ENCODE results near the gene KIF18B. TPM values are rescaled to one million over a fixed set of nuclear protein-coding genes. Genes with fewer than 3 reads are reported as not detected.
A peak's percentile ranks its signal among the peaks of the same experiment; 100 is the strongest.

The KIF18B gene
- polyA plus RNA-seq, 1 experiment = 2.4 TPM

DNA sequence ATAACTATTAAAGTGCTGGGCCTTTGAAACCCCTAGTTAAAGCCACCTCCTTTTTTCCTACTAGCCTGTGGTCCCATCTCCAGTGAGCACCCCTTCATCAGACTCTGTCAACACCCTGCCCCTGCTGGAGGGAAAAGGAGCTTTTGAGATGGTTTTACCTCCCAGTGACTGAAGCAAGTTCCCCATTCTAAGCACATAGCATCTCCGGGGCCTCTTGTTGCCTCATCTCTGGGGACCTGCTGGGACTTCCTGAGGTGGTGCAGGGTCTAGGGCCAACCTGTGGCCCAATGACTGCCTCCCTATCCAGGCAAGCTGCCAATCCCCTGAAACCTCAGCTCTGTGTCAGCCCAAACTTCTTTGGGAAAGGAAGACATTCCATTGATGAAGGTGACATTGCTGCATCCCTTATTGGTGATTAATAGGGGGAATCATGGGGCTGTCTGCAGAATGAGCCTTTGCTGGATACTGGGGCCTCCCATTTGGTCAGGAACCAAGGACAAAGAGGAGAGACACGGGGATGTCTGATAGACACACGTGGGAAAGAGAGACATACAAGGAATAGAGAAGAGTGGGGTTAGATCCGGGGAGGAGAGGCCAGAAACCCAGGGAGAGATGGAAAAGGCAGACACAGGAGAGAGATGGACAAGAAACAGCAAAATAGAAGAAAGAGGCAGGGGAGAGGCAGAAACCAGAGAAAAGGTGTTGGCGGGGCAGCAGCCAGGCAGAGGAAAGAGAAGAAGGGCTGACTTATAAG is 18.1 kb upstream of the KIF18B start:
- TF ChIP-seq, protein P1, sequence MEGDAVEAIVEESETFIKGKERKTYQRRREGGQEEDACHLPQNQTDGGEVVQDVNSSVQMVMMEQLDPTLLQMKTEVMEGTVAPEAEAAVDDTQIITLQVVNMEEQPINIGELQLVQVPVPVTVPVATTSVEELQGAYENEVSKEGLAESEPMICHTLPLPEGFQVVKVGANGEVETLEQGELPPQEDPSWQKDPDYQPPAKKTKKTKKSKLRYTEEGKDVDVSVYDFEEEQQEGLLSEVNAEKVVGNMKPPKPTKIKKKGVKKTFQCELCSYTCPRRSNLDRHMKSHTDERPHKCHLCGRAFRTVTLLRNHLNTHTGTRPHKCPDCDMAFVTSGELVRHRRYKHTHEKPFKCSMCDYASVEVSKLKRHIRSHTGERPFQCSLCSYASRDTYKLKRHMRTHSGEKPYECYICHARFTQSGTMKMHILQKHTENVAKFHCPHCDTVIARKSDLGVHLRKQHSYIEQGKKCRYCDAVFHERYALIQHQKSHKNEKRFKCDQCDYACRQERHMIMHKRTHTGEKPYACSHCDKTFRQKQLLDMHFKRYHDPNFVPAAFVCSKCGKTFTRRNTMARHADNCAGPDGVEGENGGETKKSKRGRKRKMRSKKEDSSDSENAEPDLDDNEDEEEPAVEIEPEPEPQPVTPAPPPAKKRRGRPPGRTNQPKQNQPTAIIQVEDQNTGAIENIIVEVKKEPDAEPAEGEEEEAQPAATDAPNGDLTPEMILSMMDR (IDR thresholded peaks at IDR 0.05; ENCODE audit: low read depth, low read length) = no peak; the same call in 1 of the 2 replicates
- CTCF ChIA-PET = interaction anchor here (1.2 kb wide), 1 partner anchor 45 kb away, joined by 4 read pairs; no protein-coding TSS in a partner anchor
- POLR2A ChIA-PET = no interaction called here
- DNase-seq (ENCODE audit: low read depth, low spot score) = no peak
- Histone ChIP-seq H3K27me3 (ENCODE audit: control insufficient read depth, insufficient read depth, low read length) (peaks cover 49% of the 10 kb centered on the region), H3K27ac (ENCODE audit: low read depth, low read length) (no peak overlapping the region), H3K9me3 (ENCODE audit: control insufficient read depth, insufficient read depth, low read length) (no peaks in the 10 kb centered on the region; the same call in 1 of the 2 replicates), H3K4me3 (ENCODE audit: low read depth, low read length) (no peak overlapping the region)

DNA sequence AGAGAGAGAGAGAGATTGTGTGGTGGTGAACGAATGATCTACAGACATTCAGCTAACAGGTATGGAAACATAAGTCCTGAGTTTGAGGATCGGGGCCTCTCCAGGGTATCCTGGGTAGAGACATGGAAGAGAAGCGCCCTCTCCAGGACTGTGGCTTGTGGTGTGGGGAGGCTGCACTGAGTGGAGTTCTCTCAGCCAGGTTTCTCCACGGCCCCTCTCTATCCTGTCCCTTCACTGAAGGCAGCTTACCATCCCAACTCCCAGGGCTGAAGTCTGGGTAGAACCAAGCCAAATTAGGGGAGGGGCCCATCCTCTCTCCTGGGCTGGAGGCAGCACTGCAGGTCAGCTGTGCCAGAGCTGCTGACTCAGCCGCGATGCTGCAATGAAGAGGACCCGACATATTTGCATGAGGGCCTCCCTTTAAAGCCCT is 14.4 kb upstream of the KIF18B start:
- H3K27me3 ChIP-seq (ENCODE audit: control insufficient read depth, insufficient read depth, low read length) = peaks cover 34% of the 10 kb centered on the region

GRCh38 chr17:44960691-44961090 is 13.1 kb upstream of the KIF18B start:
- POLR2A ChIA-PET = no interaction called here
- CTCF ChIA-PET = no interaction called here
- Histone ChIP-seq H3K4me3 (ENCODE audit: low read depth, low read length) (no peak overlapping the region), H3K9me3 (ENCODE audit: control insufficient read depth, insufficient read depth, low read length) (no peaks in the 10 kb centered on the region; the same call in 1 of the 2 replicates), H3K27me3 (ENCODE audit: control insufficient read depth, insufficient read depth, low read length) (peaks cover 25% of the 10 kb centered on the region), H3K27ac (ENCODE audit: low read depth, low read length) (no peak overlapping the region)
- TF ChIP-seq, protein P1 (IDR thresholded peaks at IDR 0.05; ENCODE audit: low read depth, low read length) = no peak
- DNase-seq (ENCODE audit: low read depth, low spot score) = no peak

More for the DNA sequence above, 14.4 kb upstream of the KIF18B start:
- Histone ChIP-seq H3K4me3 (ENCODE audit: low read depth, low read length) (no peak overlapping the region), H3K27ac (ENCODE audit: low read depth, low read length) (no peak overlapping the region), H3K9me3 (ENCODE audit: control insufficient read depth, insufficient read depth, low read length) (no peaks in the 10 kb centered on the region; the same call in 1 of the 2 replicates)
- TF ChIP-seq, protein P1 (IDR thresholded peaks at IDR 0.05; ENCODE audit: low read depth, low read length) = peak; percentile 18; the same call in 1 of the 2 replicates
- ChIA-PET POLR2A (interaction anchor here (0.6 to 1.0 kb wide), 2 partner anchors 25 to 187 kb away, joined by 3 to 5 read pairs; partner anchors contain the start of gene HEXIM1), CTCF (interaction anchor here (0.7 to 1.2 kb wide), 3 partner anchors 42 to 83 kb away, joined by 3 to 4 read pairs (median 4); no protein-coding TSS in a partner anchor)
- no peak for DNase-seq (ENCODE audit: low read depth, low spot score)

- CTCF ChIA-PET = interaction anchor here (0.5 kb wide), 1 partner anchor 62 kb away, joined by 3 read pairs; no protein-coding TSS in a partner anchor
- Histone ChIP-seq H3K27me3 (ENCODE audit: control insufficient read depth, insufficient read depth, low read length) (peaks cover 20% of the 10 kb centered on the region), H3K27ac (ENCODE audit: low read depth, low read length) (no peak overlapping the region), H3K4me3 (ENCODE audit: low read depth, low read length) (no peak overlapping the region), H3K9me3 (ENCODE audit: control insufficient read depth, insufficient read depth, low read length) (no peaks in the 10 kb centered on the region; the same call in 1 of the 2 replicates)
- POLR2A ChIA-PET = no interaction called here
- TF ChIP-seq, protein P1 (IDR thresholded peaks at IDR 0.05; ENCODE audit: low read depth, low read length) = no peak
- no peak for DNase-seq (ENCODE audit: low read depth, low spot score)
Measured at GRCh38 chr17:44959821-44960531, 12.4 kb upstream of the KIF18B start.
